GM23248 (cell line): ENCODE measurements around the gene UPP1. TPM values are rescaled to one million over a fixed set of nuclear protein-coding genes. Genes with fewer than 3 reads are reported as not detected.

Experiments used
- DNase-seq: peaks from one replicate; pipeline ENCODE4 v3.0.0-alpha.2; 2015
- H2AFZ ChIP-seq: fragments of 200-600 bp; sonication (generic); 2 replicates; pipeline ENCODE4 v1.6.1; 2016; ENCODE audit warnings: antibody characterized with exemption
- H3F3A ChIP-seq: fragments of 200-600 bp; sonication (generic); 2 replicates; pipeline ENCODE4 v1.6.1; 2016; ENCODE audit warnings: mild to moderate bottlenecking, antibody characterized with exemption, mixed run types; ENCODE audit not compliant: insufficient read depth
- H3K27ac ChIP-seq: fragments of 200-600 bp; sonication (generic); 2 replicates; pipeline ENCODE4 v1.5.1; 2016; ENCODE audit warnings: mild to moderate bottlenecking
- H3K27me3 ChIP-seq: fragments of 200-600 bp; sonication (generic); replicated peaks from 2 replicates; pipeline ENCODE4 v1.6.1; 2016; ENCODE audit warnings: mild to moderate bottlenecking; ENCODE audit not compliant: insufficient read depth
- H3K36me3 ChIP-seq: fragments of 200-600 bp; sonication (generic); 2 replicates; pipeline ENCODE4 v1.6.1; 2016; ENCODE audit warnings: low read depth, mild to moderate bottlenecking
- H3K4me1 ChIP-seq: fragments of 200-600 bp; sonication (generic); 2 replicates; pipeline ENCODE4 v1.6.1; 2016; ENCODE audit warnings: mild to moderate bottlenecking; ENCODE audit not compliant: insufficient read depth
- H3K4me2 ChIP-seq: fragments of 200-600 bp; sonication (generic); one replicate; pipeline ENCODE4 v1.6.1; 2016; ENCODE audit warnings: mild to moderate bottlenecking; ENCODE audit not compliant: unreplicated experiment
- H3K4me3 ChIP-seq: fragments of 200-600 bp; sonication (generic); 2 replicates; pipeline ENCODE4 v1.5.1; 2016; ENCODE audit warnings: mild to moderate bottlenecking
- H3K79me2 ChIP-seq: fragments of 200-600 bp; sonication (generic); 2 replicates; pipeline ENCODE4 v1.6.1; 2016; ENCODE audit warnings: mild to moderate bottlenecking; ENCODE audit not compliant: insufficient read depth
- H3K9ac ChIP-seq: fragments of 200-600 bp; sonication (generic); 2 replicates; pipeline ENCODE4 v1.6.1; 2016; ENCODE audit warnings: mild to moderate bottlenecking
- H3K9me2 ChIP-seq: fragments of 200-600 bp; sonication (generic); 2 replicates; pipeline ENCODE4 v1.6.1; 2016; ENCODE audit warnings: mixed run types, mild to moderate bottlenecking, moderate library complexity; ENCODE audit not compliant: insufficient read depth
- H3K9me3 ChIP-seq: fragments of 200-600 bp; sonication (generic); one replicate; pipeline ENCODE4 v1.6.1; 2017; ENCODE audit warnings: low read depth
- H4K20me1 ChIP-seq: fragments of 200-600 bp; sonication (generic); 2 replicates; pipeline ENCODE4 v1.6.0; 2016; ENCODE audit not compliant: insufficient read depth
- EZH2 ChIP-seq: fragments of 200-600 bp; sonication (generic); IDR thresholded peaks from 2 replicates; pipeline ENCODE4 v1.6.1; 2018; ENCODE audit warnings: antibody characterized with exemption, mild to moderate bottlenecking; ENCODE audit not compliant: insufficient read depth, poor library complexity, severe bottlenecking
- EZH2phosphoT487 ChIP-seq: fragments of 200-600 bp; sonication (generic); IDR thresholded peaks from 2 replicates; pipeline ENCODE4 v1.6.1; 2018; ENCODE audit warnings: antibody characterized with exemption, moderate library complexity, mild to moderate bottlenecking, low read depth; ENCODE audit not compliant: insufficient read depth
- WGBS, 2 experiments: methylation state at CpG; one replicate each; pipeline ENCODE4 v1.1.6; 2015 to 2017; ENCODE audit warnings: low lambda C conversion rate in 2 of 2, low coverage in 1 of 2; ENCODE audit errors: missing lambda C conversion rate in 2 of 2; 5-methylcytosine and 5-hydroxymethylcytosine counted together
- in situ Hi-C: fragments of 300-500 bp; cut with MboI; formaldehyde crosslinking; loops from 2 replicates; pipeline ENCODE4 v1.15.0; 2020
- polyA plus RNA-seq: library from polyadenylated mRNA; unstranded; fragments of >200 nt; fragmentation: Nextera tagmentation; extraction: Ambion mirVana; gene quantifications from 2 replicates; pipeline ENCODE4 v1.2.1, GENCODE V29; 2016
- total RNA-seq: library from RNA; depleted of rRNA; stranded (reverse); fragments of >200 nt; shearing (Covaris generic); gene quantifications from 2 replicates; pipeline ENCODE4 v1.2.3, GENCODE V29; 2014

Gene UPP1
- total and polyA plus RNA-seq, 2 experiments from 2014 or later, result 12.9 to 33.2 TPM

GRCh38 chr7:48126037-48126436, 37.0 kb downstream of the UPP1 start:
- H3K9me2 ChIP-seq, result no peaks in the 10 kb centered on the region
- 62 to 72% methylated on average over 1 to 2 of the region's 2 CpGs for WGBS, 2 experiments
- no peaks in the 10 kb centered on the region for H3K79me2 ChIP-seq
- TF ChIP-seq EZH2 (no peak), EZH2phosphoT487 (no peak)
- no peak overlapping the region for H3K4me2 ChIP-seq
- H3K27me3 ChIP-seq, result no peaks in the 10 kb centered on the region
- H4K20me1 ChIP-seq, result no peaks in the 10 kb centered on the region
- H3F3A ChIP-seq, result peaks cover 7% of the 10 kb centered on the region
- H3K36me3 ChIP-seq, result no peaks in the 10 kb centered on the region
- in situ Hi-C loops, result no loop called here
- no peak for DNase-seq
- no peak overlapping the region for H2AFZ ChIP-seq
- no peak overlapping the region for H3K9ac ChIP-seq
- H3K4me3 ChIP-seq, result no peak overlapping the region
- no peak overlapping the region for H3K27ac ChIP-seq
- peaks cover 8% of the 10 kb centered on the region; the same call in 1 of the 2 replicates for H3K4me1 ChIP-seq
- H3K9me3 ChIP-seq, result no peaks in the 10 kb centered on the region

- Histone ChIP-seq H3K9me3 (no peaks in the 10 kb centered on the region), H4K20me1 (no peaks in the 10 kb centered on the region), H3K79me2 (no peaks in the 10 kb centered on the region), H3K9me2 (no peaks in the 10 kb centered on the region), H3K4me2 (no peak overlapping the region), H3K9ac (no peak overlapping the region), H3K27me3 (no peaks in the 10 kb centered on the region), H3K36me3 (no peaks in the 10 kb centered on the region), H3F3A (peaks cover 7% of the 10 kb centered on the region), H3K27ac (no peak overlapping the region), H3K4me1 (peaks cover 8% of the 10 kb centered on the region; the same call in 1 of the 2 replicates), H3K4me3 (no peak overlapping the region), H2AFZ (no peak overlapping the region)
- DNase-seq, result peak; percentile 53
- in situ Hi-C loops, result no loop called here
- TF ChIP-seq EZH2 (no peak), EZH2phosphoT487 (no peak)
Observed at GRCh38 chr7:48130658-48131108, 41.6 kb downstream of the UPP1 start.

- Histone ChIP-seq H3K4me1 (peaks cover 8% of the 10 kb centered on the region; the same call in 1 of the 2 replicates), H3K27me3 (no peaks in the 10 kb centered on the region), H3K9ac (no peak overlapping the region), H3K4me3 (no peak overlapping the region), H3K36me3 (no peaks in the 10 kb centered on the region), H3K79me2 (no peaks in the 10 kb centered on the region), H3K9me2 (no peaks in the 10 kb centered on the region), H3F3A (peaks cover 7% of the 10 kb centered on the region), H4K20me1 (no peaks in the 10 kb centered on the region), H3K4me2 (no peak overlapping the region), H2AFZ (no peak overlapping the region), H3K27ac (no peak overlapping the region), H3K9me3 (no peaks in the 10 kb centered on the region)
- in situ Hi-C loops, result no loop called here
- TF ChIP-seq EZH2 (no peak), EZH2phosphoT487 (no peak)
- no peak for DNase-seq
Observed at GRCh38 chr7:48132792-48133191, 43.7 kb downstream of the UPP1 start.

GRCh38 chr7:48139459-48139858, 50.4 kb downstream of the UPP1 start:
- no peaks in the 10 kb centered on the region for H3K27me3 ChIP-seq
- peaks cover 8% of the 10 kb centered on the region; the same call in 1 of the 2 replicates for H3K4me1 ChIP-seq
- whole genome bisulfite sequencing, 2 experiments, result 55 to 64% methylated on average over 3 of the region's 3 CpGs
- no peaks in the 10 kb centered on the region for H4K20me1 ChIP-seq
- DNase-seq, result peak; percentile 55
- no peak overlapping the region for H3K27ac ChIP-seq
- H2AFZ ChIP-seq, result peak overlapping the region; percentile 51
- H3K9ac ChIP-seq, result no peak overlapping the region
- H3K4me2 ChIP-seq, result no peak overlapping the region
- H3K36me3 ChIP-seq, result no peaks in the 10 kb centered on the region
- H3K9me3 ChIP-seq, result no peaks in the 10 kb centered on the region
- H3K9me2 ChIP-seq, result no peaks in the 10 kb centered on the region
- H3K4me3 ChIP-seq, result no peak overlapping the region
- TF ChIP-seq EZH2, result no peak
- no peak for TF ChIP-seq EZH2phosphoT487
- H3K79me2 ChIP-seq, result no peaks in the 10 kb centered on the region
- in situ Hi-C loops, result no loop called here
- H3F3A ChIP-seq, result no peaks in the 10 kb centered on the region
